Heart left ventricle (tissue), 16 donors: Measurements from ENCODE around the gene VWC2L. TPM values are rescaled to one million over a fixed set of nuclear protein-coding genes. Genes with fewer than 3 reads are reported as not detected.

Experiments
- ATAC-seq, 4 donors: fragments of 200-7000 bp; cut with Tn5 transposase; one replicate each; pipeline ENCODE4 v1.9.1; 2020 to 2022; ENCODE audit warnings: moderate library complexity in 4 of 4, mild to moderate bottlenecking in 3 of 4, moderate number of reproducible peaks in 1 of 4
- DNase-seq, 5 donors: peaks; one replicate each; pipeline ENCODE4 v3.0.0-alpha.2; 2020
- H3K27ac ChIP-seq, 12 donors: fragments of 200-600 bp; sonication (generic) in 4 of 12; one replicate each; pipeline versions ENCODE4 v1.5.0 to v1.8.0; 2016 to 2022; ENCODE audit warnings: mild to moderate bottlenecking in 2 of 12
- H3K27me3 ChIP-seq, 9 donors: fragments of 200-600 bp; sonication (generic) in 2 of 9; one replicate each; pipeline versions ENCODE4 v1.5.1 to v1.8.0; 2016 to 2022; ENCODE audit warnings: mild to moderate bottlenecking in 3 of 9
- H3K36me3 ChIP-seq, 9 donors: fragments of 200-600 bp; sonication (generic) in 2 of 9; one replicate each; pipeline versions ENCODE4 v1.5.0 to v1.8.0; 2018 to 2022; ENCODE audit warnings: mild to moderate bottlenecking in 2 of 9
- H3K4me1 ChIP-seq, 12 donors: fragments of 200-600 bp; sonication (generic) in 4 of 12; one replicate each; pipeline versions ENCODE4 v1.5.0 to v1.8.0; 2016 to 2022; ENCODE audit warnings: mild to moderate bottlenecking in 3 of 12
- H3K4me3 ChIP-seq, 12 donors: fragments of 200-600 bp; sonication (generic) in 4 of 12; one replicate each; pipeline versions ENCODE4 v1.5.0 to v1.8.0; 2017 to 2022; ENCODE audit warnings: mild to moderate bottlenecking in 9 of 12, moderate library complexity in 4 of 12
- H3K9me3 ChIP-seq, 12 donors: fragments of 200-600 bp; sonication (generic) in 4 of 12; one replicate each; pipeline versions ENCODE4 v1.5.0 to v1.8.0; 2016 to 2022; ENCODE audit warnings: mild to moderate bottlenecking in 1 of 12
- CTCF ChIP-seq, 12 donors: fragments of 200-600 bp; sonication (generic) in 4 of 12; IDR thresholded peaks; one replicate each; pipeline versions ENCODE4 v1.5.0 to v1.8.0; 2018 to 2022; ENCODE audit warnings: antibody characterized with exemption in 12 of 12, mild to moderate bottlenecking in 5 of 12
- POLR2A ChIP-seq, 2 donors: fragments of 450-650 bp; IDR thresholded peaks; one replicate each; pipeline ENCODE4 v1.6.1; 2017; ENCODE audit warnings: antibody characterized with exemption in 2 of 2, mild to moderate bottlenecking in 2 of 2, moderate library complexity in 2 of 2
- WGBS, 4 donors: extraction: QIAGEN DNeasy Blood & Tissue Kit in 2 of 4; methylation state at CpG; one replicate each; pipeline versions ENCODE4 v1.1.5 to v1.1.7; 2013 to 2018; 5-methylcytosine and 5-hydroxymethylcytosine counted together
- intact Hi-C, 10 donors: fragments of 100-400 bp; cut with DNase I; formaldehyde crosslinking; loops; one replicate each; pipeline versions ENCODE4 v1.11.1 to v1.14.2; 2022
- polyA plus RNA-seq, 2 donors: library from polyadenylated mRNA; stranded (reverse); fragments of 200-250 nt; gene quantifications; one replicate each; pipeline ENCODE4 v1.2.3, GENCODE V29; 2013
- total RNA-seq, 9 donors: library from RNA; depleted of rRNA in 2 of 9; stranded (reverse); fragments of >200 nt in 2 of 9; fragmentation: NEBNext Ultra II Directional in 3 of 9; extraction: Animal tissue kit (Norgen Biotek cat#: 25700) in 3 of 9; gene quantifications; one replicate each; pipeline versions ENCODE4 v1.1.0 to v1.2.4, GENCODE V29; 2016 to 2023
- donor health status: ischemic (EF 13 %, LVEDD 7.1; RV severe dilation, severe dysfunction).
- donor health status: healthy with polysubstance abuse.
- donor health status: DM: no; HTN: yes; CAD: no.
- donor health status: DM: no; HTN: no; CAD: no.
- donor health status: ischemic (EF 25% LVEDD 6.9; RV normal size, moderate dysfunction).
- donor health status: ischemic (EF 25% LVEDD 5.7; RV mildly dilated, moderate dysfunction).
- donor health status: healthy.
- donor health status: DM: yes; HTN: yes; CAD: no.
- donor health status: ischemic (EF 35%, LVEDD 5.7; RV mildly dilated, moderate dysfunction).
- donor health status: nonischemic (EF 11% LVEDD 7.7; RV severe dilation, severe dysfunction).
- donor health status: DM: yes; HTN: yes; CAD: no.
- donor health status: PGD.
- donor health status: ischemic (EF 29% LVEDD 5.4; RV normal size, mild dysfunction).
- donor health status: nonischemic (EF 23%, LVEDD 6.1; RV moderate dilation, normal function).

The VWC2L gene
- total and polyA plus RNA-seq, 11 donors, result 0.13 TPM; not detected in 10

GRCh38 chr2:214477305-214477704 is 66.5 kb downstream of the VWC2L start:
- TF ChIP-seq CTCF (IDR thresholded peaks at IDR 0.05), result no peak
- no peak for TF ChIP-seq POLR2A (IDR thresholded peaks at IDR 0.05)
- Histone ChIP-seq H3K4me1 (peaks cover 0 to 16% (median 2%) of the 10 kb centered on the region in 12 donors), H3K9me3 (no peaks in the 10 kb centered on the region), H3K4me3 (no peak overlapping the region), H3K36me3 (no peaks in the 10 kb centered on the region), H3K27ac (no peak overlapping the region), H3K27me3 (no peaks in the 10 kb centered on the region)
- 47 to 60% (median 56%) methylated on average over 2 of the region's 2 CpGs for WGBS, 4 donors
- DNase-seq, result no peak
- intact Hi-C loops, result no loop called here
- ATAC-seq, result peak in 1 of 4 donors; percentile 41

DNA sequence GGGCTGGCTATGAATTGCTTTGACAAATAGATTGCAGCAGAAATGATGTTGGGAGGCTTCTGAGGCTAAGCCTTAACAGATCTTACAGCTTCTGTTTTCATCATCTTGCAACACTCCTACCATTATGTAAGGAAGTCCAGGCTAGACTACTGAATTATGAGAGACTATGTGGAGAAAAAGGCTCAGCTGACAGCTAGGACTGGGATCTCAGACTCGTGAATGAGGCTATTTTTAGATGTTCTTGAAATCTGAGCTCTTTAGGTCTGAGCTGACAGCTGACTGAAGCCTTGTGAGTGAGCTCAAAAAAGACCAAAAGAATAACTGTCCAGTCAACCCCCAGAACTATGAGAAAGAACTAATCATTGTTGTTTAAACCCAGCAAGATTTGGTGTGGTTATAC is 70.3 kb downstream of the VWC2L start:
- DNase-seq, result peak in 1 of 5 donors; percentile 14
- Histone ChIP-seq H3K36me3 (no peaks in the 10 kb centered on the region), H3K4me3 (no peak overlapping the region), H3K27ac (peak overlapping the region in 11 of 12 donors; percentile 11 to 81 (median 59)), H3K27me3 (no peaks in the 10 kb centered on the region), H3K9me3 (no peaks in the 10 kb centered on the region), H3K4me1 (peaks cover 0 to 25% (median 2%) of the 10 kb centered on the region in 12 donors)
- peak; percentile 89 to 96 (median 93) for ATAC-seq
- WGBS, 4 donors, result 0 to 10% (median 2%) methylated on average over 1 of the region's 1 CpG
- no peak for TF ChIP-seq POLR2A (IDR thresholded peaks at IDR 0.05)
- intact Hi-C loops, result no loop called here

DNA sequence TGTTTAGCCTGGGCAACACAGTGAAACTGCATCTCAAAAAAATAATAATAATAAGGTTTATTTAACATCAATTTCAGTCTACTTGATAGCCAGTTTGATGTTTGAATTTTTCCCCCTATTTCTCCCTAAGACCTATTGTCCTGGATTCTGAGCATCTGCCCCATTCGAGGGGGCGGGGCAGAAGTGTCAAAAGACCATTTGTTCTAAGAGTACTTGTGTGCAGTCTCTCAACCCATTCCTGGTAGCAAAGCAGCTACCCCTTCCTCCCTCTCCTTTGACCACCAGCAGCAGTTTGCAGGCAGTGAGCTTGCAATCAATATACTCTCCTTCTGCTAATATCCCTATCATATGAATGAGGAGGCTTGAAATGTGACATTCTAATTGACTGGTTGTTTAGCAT is 71.9 kb downstream of the VWC2L start:
- Histone ChIP-seq H3K4me3 (no peak overlapping the region), H3K4me1 (peaks cover 0 to 25% (median 2%) of the 10 kb centered on the region in 12 donors), H3K27ac (no peak overlapping the region), H3K36me3 (no peaks in the 10 kb centered on the region), H3K9me3 (no peaks in the 10 kb centered on the region), H3K27me3 (no peaks in the 10 kb centered on the region)
- WGBS, 4 donors, result 84 to 89% (median 86%) methylated on average over 2 of the region's 2 CpGs
- intact Hi-C loops, result no loop called here
- DNase-seq (no peak), ATAC-seq (no peak)
- TF ChIP-seq CTCF (IDR thresholded peaks at IDR 0.05), result no peak
- TF ChIP-seq POLR2A (IDR thresholded peaks at IDR 0.05), result no peak

DNA sequence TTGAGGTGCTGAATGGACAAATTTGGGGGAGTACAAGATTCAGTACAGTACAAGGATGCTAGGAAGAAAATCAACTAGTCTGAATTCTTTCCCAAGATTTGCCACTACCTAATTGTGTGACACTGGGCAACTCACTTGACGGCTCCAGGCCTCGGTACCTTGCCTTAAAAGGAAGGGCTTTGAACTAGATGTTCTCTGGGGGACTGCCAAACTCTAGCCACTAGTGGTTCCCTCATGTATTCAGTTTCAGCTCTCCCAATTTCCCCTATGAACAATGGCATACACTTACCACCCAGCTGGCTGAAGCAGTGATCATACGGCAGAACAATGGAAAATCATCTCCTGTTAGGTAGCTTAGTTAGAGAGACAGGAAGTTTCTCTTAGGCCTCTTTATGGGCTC is 73.4 kb downstream of the VWC2L start:
- Histone ChIP-seq H3K9me3 (no peaks in the 10 kb centered on the region), H3K4me3 (no peak overlapping the region), H3K36me3 (no peaks in the 10 kb centered on the region), H3K4me1 (peaks cover 0 to 36% (median 6%) of the 10 kb centered on the region in 12 donors), H3K27me3 (no peaks in the 10 kb centered on the region), H3K27ac (peak overlapping the region in 3 of 12 donors; percentile 1 to 44 (median 17))
- 29 to 40% (median 35%) methylated on average over 3 of the region's 3 CpGs for WGBS, 4 donors
- peak in 3 of 5 donors; percentile 28 to 52 (median 45) for DNase-seq
- intact Hi-C loops, result no loop called here
- TF ChIP-seq POLR2A (IDR thresholded peaks at IDR 0.05), result no peak
- peak; percentile 58 to 79 (median 74) for ATAC-seq

DNA sequence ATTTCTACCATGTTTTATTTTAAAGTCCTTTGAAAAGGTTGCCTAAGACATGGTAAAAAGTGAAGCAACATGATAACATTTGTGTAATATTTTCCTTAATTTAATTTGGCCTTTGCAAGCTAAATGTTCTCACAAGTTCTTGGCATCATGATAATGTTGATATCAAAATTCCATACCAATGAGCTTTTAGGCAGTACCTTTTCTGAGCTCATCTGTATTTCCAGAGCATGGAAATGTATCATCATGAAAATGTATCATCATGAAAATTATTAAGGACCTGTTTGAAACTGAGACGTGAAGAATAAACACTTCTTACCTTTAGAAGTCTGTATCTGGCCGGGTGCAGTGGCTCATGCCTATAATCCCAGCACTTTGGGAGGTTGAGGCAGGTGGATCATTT is 73.8 kb downstream of the VWC2L start:
- intact Hi-C loops, result no loop called here
- DNase-seq (no peak), ATAC-seq (no peak)
- no peak overlapping the region for H3K4me3 ChIP-seq
- no peaks in the 10 kb centered on the region for H3K27me3 ChIP-seq
- H3K4me1 ChIP-seq, result peaks cover 0 to 40% (median 10%) of the 10 kb centered on the region in 12 donors
- TF ChIP-seq POLR2A (IDR thresholded peaks at IDR 0.05), result no peak
- TF ChIP-seq CTCF (IDR thresholded peaks at IDR 0.05), result no peak
- 78 to 87% (median 82%) methylated on average over 2 of the region's 2 CpGs for WGBS, 4 donors
- no peaks in the 10 kb centered on the region for H3K36me3 ChIP-seq
- no peaks in the 10 kb centered on the region for H3K9me3 ChIP-seq
- H3K27ac ChIP-seq, result peak overlapping the region in 3 of 12 donors; percentile 1 to 44 (median 17)
